ENCODE data around the gene NAV2.
"Not testable (repeated sequence)": the region's sequence is repeated elsewhere in the genome, so short reads cannot be mapped to it uniquely, and the experiment has no call there.

The NAV2 gene

GRCh38 chr11:20000022-20000350 is 287.3 kb downstream of the NAV2 start:
- in situ Hi-C loops (cut with MboI; ENCODE audit: low sequenced_read_pairs): no loop called here
- H3K36me3 ChIP-seq (replicated peaks): no peaks in the 10 kb centered on the region
- no peak overlapping the region for H3K4me3 ChIP-seq
- peaks cover 30% of the 10 kb centered on the region for H3K4me1 ChIP-seq
- H3K27me3 ChIP-seq (ENCODE audit: low read depth): no peaks in the 10 kb centered on the region
- no peaks in the 10 kb centered on the region for H3K9me3 ChIP-seq
- no peak for DNase-seq (ENCODE audit: low spot score in 2 of 2)

- Histone ChIP-seq H3K4me3 (no peak overlapping the region), H3K36me3 (replicated peaks) (no peaks in the 10 kb centered on the region), H3K27me3 (ENCODE audit: low read depth) (no peaks in the 10 kb centered on the region), H3K9me3 (no peaks in the 10 kb centered on the region), H3K4me1 (peaks cover 30% of the 10 kb centered on the region)
- in situ Hi-C loops (cut with MboI; ENCODE audit: low sequenced_read_pairs): no loop called here
- peak; percentile 87 to 92 for DNase-seq (ENCODE audit: low spot score in 2 of 2)
These were observed 287.9 kb downstream of the NAV2 start for GRCh38 chr11:20000351-20001134.

- H3K9me3 ChIP-seq: no peaks in the 10 kb centered on the region
- DNase-seq (ENCODE audit: low spot score in 2 of 2): no peak
- in situ Hi-C loops (cut with MboI; ENCODE audit: low sequenced_read_pairs): no loop called here
- H3K4me3 ChIP-seq: no peak overlapping the region
- H3K27me3 ChIP-seq (ENCODE audit: low read depth): no peaks in the 10 kb centered on the region
- H3K4me1 ChIP-seq: peaks cover 30% of the 10 kb centered on the region
- H3K36me3 ChIP-seq (replicated peaks): no peaks in the 10 kb centered on the region
These were observed 289.9 kb downstream of the NAV2 start for GRCh38 chr11:20002312-20003216.

- in situ Hi-C loops (cut with MboI; ENCODE audit: low sequenced_read_pairs): no loop called here
- no peaks in the 10 kb centered on the region for H3K36me3 ChIP-seq (replicated peaks)
- no peak overlapping the region for H3K4me3 ChIP-seq
- H3K9me3 ChIP-seq: no peaks in the 10 kb centered on the region
- peaks cover 30% of the 10 kb centered on the region for H3K4me1 ChIP-seq
- H3K27me3 ChIP-seq (ENCODE audit: low read depth): no peaks in the 10 kb centered on the region
- DNase-seq (ENCODE audit: low spot score in 2 of 2): no peak
These were observed 290.7 kb downstream of the NAV2 start for GRCh38 chr11:20003351-20003750.

GRCh38 chr11:20004866-20005265 is 292.2 kb downstream of the NAV2 start:
- in situ Hi-C loops (cut with MboI; ENCODE audit: low sequenced_read_pairs): no loop called here
- peaks cover 26% of the 10 kb centered on the region for H3K4me1 ChIP-seq
- DNase-seq (ENCODE audit: low spot score in 2 of 2): peak in 1 of 2 experiments; percentile 36

GRCh38 chr11:20005747-20006146 is 293.1 kb downstream of the NAV2 start:
- Histone ChIP-seq H3K36me3 (replicated peaks) (no peaks in the 10 kb centered on the region), H3K4me1 (peaks cover 26% of the 10 kb centered on the region), H3K9me3 (no peaks in the 10 kb centered on the region), H3K4me3 (no peak overlapping the region), H3K27me3 (ENCODE audit: low read depth) (0 out of 2 replicates have a peak, but pooled peaks cover 5% of the 10 kb centered on the region)
- no peak for DNase-seq (ENCODE audit: low spot score in 2 of 2)
- in situ Hi-C loops (cut with MboI; ENCODE audit: low sequenced_read_pairs): no loop called here

More at GRCh38 chr11:20004866-20005265, 292.2 kb downstream of the NAV2 start:
- no peaks in the 10 kb centered on the region for H3K36me3 ChIP-seq (replicated peaks)
- H3K4me3 ChIP-seq: no peak overlapping the region
- no peaks in the 10 kb centered on the region for H3K9me3 ChIP-seq
- H3K27me3 ChIP-seq (ENCODE audit: low read depth): 0 out of 2 replicates have a peak, but pooled peaks cover 5% of the 10 kb centered on the region

GRCh38 chr11:20006618-20007017 is 294.0 kb downstream of the NAV2 start:
- DNase-seq (ENCODE audit: low spot score in 2 of 2); in situ Hi-C loops (cut with MboI; ENCODE audit: low sequenced_read_pairs); H3K4me3 ChIP-seq; H3K27me3 ChIP-seq (ENCODE audit: low read depth); H3K9me3 ChIP-seq; H3K36me3 ChIP-seq (replicated peaks): not testable (repeated sequence)
- H3K4me1 ChIP-seq: peaks cover 27% of the 10 kb centered on the region

GRCh38 chr11:20007386-20007785 is 294.7 kb downstream of the NAV2 start:
- Histone ChIP-seq H3K4me3 (no peak overlapping the region), H3K36me3 (replicated peaks) (no peaks in the 10 kb centered on the region), H3K9me3 (no peaks in the 10 kb centered on the region), H3K27me3 (ENCODE audit: low read depth) (0 out of 2 replicates have a peak, but pooled peaks cover 5% of the 10 kb centered on the region), H3K4me1 (peaks cover 23% of the 10 kb centered on the region)
- in situ Hi-C loops (cut with MboI; ENCODE audit: low sequenced_read_pairs): no loop called here
- no peak for DNase-seq (ENCODE audit: low spot score in 2 of 2)

- H3K36me3 ChIP-seq (replicated peaks): no peaks in the 10 kb centered on the region
- H3K4me3 ChIP-seq: no peak overlapping the region
- peaks cover 27% of the 10 kb centered on the region for H3K4me1 ChIP-seq
- H3K27me3 ChIP-seq (ENCODE audit: low read depth): 0 out of 2 replicates have a peak, but pooled peaks cover 5% of the 10 kb centered on the region
- DNase-seq (ENCODE audit: low spot score in 2 of 2): no peak
- in situ Hi-C loops (cut with MboI; ENCODE audit: low sequenced_read_pairs): no loop called here
- H3K9me3 ChIP-seq: no peaks in the 10 kb centered on the region
These were observed 295.7 kb downstream of the NAV2 start for GRCh38 chr11:20008190-20008870.

GRCh38 chr11:20008871-20009644 is 296.4 kb downstream of the NAV2 start:
- in situ Hi-C loops (cut with MboI; ENCODE audit: low sequenced_read_pairs): no loop called here
- no peak for DNase-seq (ENCODE audit: low spot score in 2 of 2)

GRCh38 chr11:20010156-20010850 is 297.7 kb downstream of the NAV2 start:
- in situ Hi-C loops (cut with MboI; ENCODE audit: low sequenced_read_pairs): no loop called here

More at GRCh38 chr11:20008871-20009644, 296.4 kb downstream of the NAV2 start:
- no peaks in the 10 kb centered on the region for H3K9me3 ChIP-seq
- H3K4me3 ChIP-seq: no peak overlapping the region
- 0 out of 2 replicates have a peak, but pooled peaks cover 5% of the 10 kb centered on the region for H3K27me3 ChIP-seq (ENCODE audit: low read depth)
- H3K36me3 ChIP-seq (replicated peaks): no peaks in the 10 kb centered on the region
- peaks cover 33% of the 10 kb centered on the region for H3K4me1 ChIP-seq

GRCh38 chr11:20010851-20011225 is 298.2 kb downstream of the NAV2 start:
- DNase-seq (ENCODE audit: low spot score in 2 of 2): peak in 1 of 2 experiments; percentile 86
- no peaks in the 10 kb centered on the region for H3K9me3 ChIP-seq
- 0 out of 2 replicates have a peak, but pooled peaks cover 5% of the 10 kb centered on the region for H3K27me3 ChIP-seq (ENCODE audit: low read depth)
- peaks cover 37% of the 10 kb centered on the region for H3K4me1 ChIP-seq
- in situ Hi-C loops (cut with MboI; ENCODE audit: low sequenced_read_pairs): no loop called here
- no peak overlapping the region for H3K4me3 ChIP-seq
- no peaks in the 10 kb centered on the region for H3K36me3 ChIP-seq (replicated peaks)

More at GRCh38 chr11:20010156-20010850, 297.7 kb downstream of the NAV2 start:
- H3K9me3 ChIP-seq: no peaks in the 10 kb centered on the region
- no peaks in the 10 kb centered on the region for H3K36me3 ChIP-seq (replicated peaks)
- H3K27me3 ChIP-seq (ENCODE audit: low read depth): 0 out of 2 replicates have a peak, but pooled peaks cover 5% of the 10 kb centered on the region
- DNase-seq (ENCODE audit: low spot score in 2 of 2): no peak
- H3K4me1 ChIP-seq: peaks cover 31% of the 10 kb centered on the region
- no peak overlapping the region for H3K4me3 ChIP-seq
